Gastroesophageal sphincter (tissue), 3 donors: ENCODE measurements around the gene EPC1.

Experiments
- POLR2A ChIP-seq, 2 donors: fragments of 450-650 bp; IDR thresholded peaks; one replicate each; pipeline ENCODE4 v1.6.1; 2017; ENCODE audit warnings: antibody characterized with exemption in 2 of 2, mild to moderate bottlenecking in 2 of 2, moderate library complexity in 1 of 2
- POLR2AphosphoS5 ChIP-seq: sonication (generic); formaldehyde crosslinking; IDR thresholded peaks from one replicate; pipeline ENCODE4 v1.6.1; 2017; ENCODE audit warnings: antibody characterized with exemption
- TF ChIP-seq, protein P1 (sequence below), 4 experiments: fragments of 200-600 bp in 2 of 4; fragments of 450-650 bp in 2 of 4; sonication (generic) in 1 of 4; IDR thresholded peaks; one replicate each; pipeline ENCODE4 v1.5.1; 2017 to 2019; ENCODE audit warnings: antibody characterized with exemption in 4 of 4, mild to moderate bottlenecking in 2 of 4, moderate library complexity in 2 of 4

DNA sequence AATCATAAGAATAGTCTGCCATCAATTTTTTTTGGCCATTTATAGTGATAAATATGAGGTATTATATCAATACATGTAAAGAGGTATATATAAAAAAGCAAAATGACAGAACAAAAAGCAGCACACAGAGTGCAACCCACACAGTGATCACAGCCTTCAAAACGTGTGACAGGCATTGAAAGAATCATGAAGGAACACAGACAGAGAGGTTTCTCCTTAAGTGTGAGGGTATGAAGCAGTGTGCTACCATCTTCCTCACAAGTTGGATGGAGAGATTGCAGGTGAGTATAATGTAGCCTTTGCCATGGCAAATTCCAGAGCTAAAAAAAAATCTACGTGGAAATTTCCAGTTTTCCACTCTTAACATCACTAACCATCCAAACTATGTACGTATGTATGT is 19.6 kb upstream of the EPC1 start:
- no peak for TF ChIP-seq POLR2A (IDR thresholded peaks at IDR 0.05)
- no peak for TF ChIP-seq POLR2AphosphoS5
- TF ChIP-seq, protein P1, sequence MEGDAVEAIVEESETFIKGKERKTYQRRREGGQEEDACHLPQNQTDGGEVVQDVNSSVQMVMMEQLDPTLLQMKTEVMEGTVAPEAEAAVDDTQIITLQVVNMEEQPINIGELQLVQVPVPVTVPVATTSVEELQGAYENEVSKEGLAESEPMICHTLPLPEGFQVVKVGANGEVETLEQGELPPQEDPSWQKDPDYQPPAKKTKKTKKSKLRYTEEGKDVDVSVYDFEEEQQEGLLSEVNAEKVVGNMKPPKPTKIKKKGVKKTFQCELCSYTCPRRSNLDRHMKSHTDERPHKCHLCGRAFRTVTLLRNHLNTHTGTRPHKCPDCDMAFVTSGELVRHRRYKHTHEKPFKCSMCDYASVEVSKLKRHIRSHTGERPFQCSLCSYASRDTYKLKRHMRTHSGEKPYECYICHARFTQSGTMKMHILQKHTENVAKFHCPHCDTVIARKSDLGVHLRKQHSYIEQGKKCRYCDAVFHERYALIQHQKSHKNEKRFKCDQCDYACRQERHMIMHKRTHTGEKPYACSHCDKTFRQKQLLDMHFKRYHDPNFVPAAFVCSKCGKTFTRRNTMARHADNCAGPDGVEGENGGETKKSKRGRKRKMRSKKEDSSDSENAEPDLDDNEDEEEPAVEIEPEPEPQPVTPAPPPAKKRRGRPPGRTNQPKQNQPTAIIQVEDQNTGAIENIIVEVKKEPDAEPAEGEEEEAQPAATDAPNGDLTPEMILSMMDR (IDR thresholded peaks at IDR 0.05) = no peak
